HG02885 (cell line): Measurements from ENCODE around the gene BSND.

ENCODE experiments used
- ATAC-seq: cut with Tn5 transposase; IDR thresholded peaks from one replicate; pipeline ENCODE4 v1.9.1; 2021; ENCODE audit warnings: mild to moderate bottlenecking; ENCODE audit not compliant: unreplicated experiment, poor library complexity

BSND gene

GRCh38 chr1:55059302-55060132 is 60.8 kb downstream of the BSND start:
- no peak for ATAC-seq

- no peak for ATAC-seq
These were observed 61.6 kb downstream of the BSND start for GRCh38 chr1:55060133-55060999.

- ATAC-seq: no peak
These were observed 62.4 kb downstream of the BSND start for GRCh38 chr1:55061000-55061705.
